Fibroblast of lung (primary cell): ENCODE data around the gene PWWP2B.

Experiments
- EZH2 ChIP-seq: IDR thresholded peaks from 2 replicates; pipeline ENCODE4 v1.5.1; 2012; ENCODE audit warnings: low read length, control low read depth, mild to moderate bottlenecking; ENCODE audit errors: missing control alignments
- TF ChIP-seq, protein P1 (sequence below), 2 donors: IDR thresholded peaks in 1 of 2; conservative IDR thresholded peaks in 1 of 2; 1 replicate in 1 of 2; 2 replicates in 1 of 2; pipeline ENCODE4 v1.5.1; 2011 to 2012; ENCODE audit warnings: low read length in 2 of 2, control low read depth in 1 of 2, inconsistent platforms in 1 of 2, low read depth in 1 of 2, mild to moderate bottlenecking in 1 of 2

DNA sequence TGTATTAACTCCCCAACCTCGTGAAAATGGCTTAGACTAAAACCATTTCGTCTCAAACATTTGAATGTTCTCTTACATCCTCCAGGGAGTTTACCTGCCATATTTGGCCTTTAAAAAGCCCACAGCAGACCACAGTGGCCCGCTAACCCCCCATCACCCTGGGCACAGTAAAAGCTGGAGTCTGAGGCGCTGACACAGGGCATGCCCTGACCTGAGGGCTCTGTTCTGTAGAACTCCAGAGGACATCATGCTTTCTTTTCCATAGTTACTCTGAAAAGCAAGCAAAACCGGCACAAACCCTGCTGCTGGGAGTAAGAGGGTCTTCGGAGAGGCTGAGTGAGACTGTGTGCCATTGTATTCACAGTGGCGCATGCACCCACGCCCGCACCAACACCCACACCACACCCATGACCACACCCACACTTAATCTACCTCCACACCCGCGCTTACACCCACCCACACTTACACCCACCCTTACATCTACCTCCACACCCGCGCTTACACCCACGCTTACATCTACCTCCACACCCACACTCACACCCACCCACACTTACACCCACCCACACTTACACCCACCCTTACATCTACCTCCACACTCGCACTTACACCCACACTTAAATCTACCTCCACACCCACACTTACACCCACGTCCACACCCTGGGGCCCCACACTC lies 32.9 kb upstream of the PWWP2B start:
- TF ChIP-seq, protein P1, sequence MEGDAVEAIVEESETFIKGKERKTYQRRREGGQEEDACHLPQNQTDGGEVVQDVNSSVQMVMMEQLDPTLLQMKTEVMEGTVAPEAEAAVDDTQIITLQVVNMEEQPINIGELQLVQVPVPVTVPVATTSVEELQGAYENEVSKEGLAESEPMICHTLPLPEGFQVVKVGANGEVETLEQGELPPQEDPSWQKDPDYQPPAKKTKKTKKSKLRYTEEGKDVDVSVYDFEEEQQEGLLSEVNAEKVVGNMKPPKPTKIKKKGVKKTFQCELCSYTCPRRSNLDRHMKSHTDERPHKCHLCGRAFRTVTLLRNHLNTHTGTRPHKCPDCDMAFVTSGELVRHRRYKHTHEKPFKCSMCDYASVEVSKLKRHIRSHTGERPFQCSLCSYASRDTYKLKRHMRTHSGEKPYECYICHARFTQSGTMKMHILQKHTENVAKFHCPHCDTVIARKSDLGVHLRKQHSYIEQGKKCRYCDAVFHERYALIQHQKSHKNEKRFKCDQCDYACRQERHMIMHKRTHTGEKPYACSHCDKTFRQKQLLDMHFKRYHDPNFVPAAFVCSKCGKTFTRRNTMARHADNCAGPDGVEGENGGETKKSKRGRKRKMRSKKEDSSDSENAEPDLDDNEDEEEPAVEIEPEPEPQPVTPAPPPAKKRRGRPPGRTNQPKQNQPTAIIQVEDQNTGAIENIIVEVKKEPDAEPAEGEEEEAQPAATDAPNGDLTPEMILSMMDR (conservative IDR thresholded peaks at IDR 0.05 in 1 of 2, IDR thresholded peaks at IDR 0.05 in 1 of 2; ENCODE audit: low read depth in 1 of 2, low read length in 2 of 2): no peak
- no peak for TF ChIP-seq EZH2
